CD14-positive monocyte (primary cell): Measurements from ENCODE around the gene PDZRN3. TPM values are rescaled to one million over a fixed set of nuclear protein-coding genes. Genes with fewer than 3 reads are reported as not detected.

Source experiments
- DNase-seq, 3 donors: peaks; one replicate each; pipeline ENCODE4 v3.0.0-alpha.2; 2011 to 2022
- H2AFZ ChIP-seq: 2 replicates; pipeline ENCODE4 v1.6.0; 2012; ENCODE audit warnings: mild to moderate bottlenecking, low read depth, low read length, inconsistent platforms; ENCODE audit not compliant: insufficient read depth, poor library complexity, severe bottlenecking
- H3K27ac ChIP-seq, 2 donors: 1 replicate in 1 of 2; 2 replicates in 1 of 2; pipeline ENCODE4 v1.5.1; 2012 to 2013; ENCODE audit warnings: low read length in 2 of 2, control low read depth in 1 of 2, inconsistent platforms in 1 of 2, low read depth in 1 of 2, mild to moderate bottlenecking in 1 of 2
- H3K27me3 ChIP-seq, 2 donors: one replicate each; pipeline versions ENCODE4 v1.6.0 to v1.6.1; 2011 to 2013; ENCODE audit warnings: low read length in 2 of 2; ENCODE audit not compliant: control insufficient read depth in 2 of 2, insufficient read depth in 2 of 2
- H3K36me3 ChIP-seq, 2 donors: replicated peaks in 1 of 2; 1 replicate in 1 of 2; 2 replicates in 1 of 2; pipeline versions ENCODE4 v1.5.1 to v1.6.1; 2012 to 2013; ENCODE audit warnings: low read length in 2 of 2, control low read depth in 1 of 2, inconsistent platforms in 1 of 2, mild to moderate bottlenecking in 1 of 2; ENCODE audit not compliant: insufficient read depth in 2 of 2, control insufficient read depth in 1 of 2
- H3K4me1 ChIP-seq, 2 donors: 1 replicate in 1 of 2; 2 replicates in 1 of 2; pipeline versions ENCODE4 v1.5.1 to v1.6.1; 2012 to 2013; ENCODE audit warnings: low read length in 2 of 2, control low read depth in 1 of 2, inconsistent platforms in 1 of 2, mild to moderate bottlenecking in 1 of 2, moderate library complexity in 1 of 2; ENCODE audit not compliant: insufficient read depth in 2 of 2, control insufficient read depth in 1 of 2
- H3K4me2 ChIP-seq: replicated peaks from 2 replicates; pipeline ENCODE3; 2012; ENCODE audit warnings: low read length, moderate library complexity, mild to moderate bottlenecking; ENCODE audit not compliant: poor library complexity, severe bottlenecking; ENCODE audit errors: extremely low read depth
- H3K4me3 ChIP-seq, 3 experiments: fragments of 200-600 bp in 1 of 3; sonication (generic) in 1 of 3; replicated peaks in 1 of 3; 1 replicate in 2 of 3; 2 replicates in 1 of 3; pipeline ENCODE4 v1.5.1; 2011 to 2013; ENCODE audit warnings: low read length in 3 of 3, mild to moderate bottlenecking in 3 of 3, control low read depth in 2 of 3, low read depth in 2 of 3, inconsistent platforms in 1 of 3, moderate library complexity in 1 of 3
- H3K79me2 ChIP-seq: 2 replicates; pipeline ENCODE4 v1.6.0; 2012; ENCODE audit warnings: mild to moderate bottlenecking, control low read depth, inconsistent platforms, low read length, moderate library complexity; ENCODE audit not compliant: insufficient read depth
- H3K9ac ChIP-seq: 2 replicates; pipeline ENCODE4 v1.6.0; 2017; ENCODE audit warnings: low read length, mild to moderate bottlenecking; ENCODE audit not compliant: insufficient read depth, poor library complexity, severe bottlenecking
- H3K9me3 ChIP-seq, 2 donors: replicated peaks in 1 of 2; 1 replicate in 1 of 2; 2 replicates in 1 of 2; pipeline versions ENCODE4 v1.5.1 to v1.6.1; 2012 to 2013; ENCODE audit warnings: low read length in 2 of 2, control low read depth in 1 of 2; ENCODE audit not compliant: control insufficient read depth in 1 of 2, insufficient read depth in 1 of 2
- H4K20me1 ChIP-seq: 2 replicates; pipeline ENCODE4 v1.6.0; 2012; ENCODE audit warnings: mild to moderate bottlenecking, low read length, control low read depth, moderate library complexity; ENCODE audit not compliant: insufficient read depth
- H3K27ac Mint-ChIP-seq, 7 donors: one replicate each; pipeline ENCODE4 v1.8.0; 2020; ENCODE audit warnings: mild to moderate bottlenecking in 7 of 7, mixed read lengths in 7 of 7, moderate library complexity in 6 of 7, inconsistent platforms in 2 of 7
- H3K27me3 Mint-ChIP-seq, 3 donors: one replicate each; pipeline ENCODE4 v1.8.0; 2021 to 2022; ENCODE audit warnings: low read depth in 3 of 3, mild to moderate bottlenecking in 3 of 3, mixed read lengths in 3 of 3, moderate library complexity in 3 of 3, inconsistent platforms in 1 of 3
- H3K36me3 Mint-ChIP-seq, 2 donors: one replicate each; pipeline ENCODE4 v1.8.0; 2020; ENCODE audit warnings: mixed read lengths in 2 of 2, inconsistent platforms in 1 of 2, mild to moderate bottlenecking in 1 of 2
- H3K4me1 Mint-ChIP-seq: one replicate; pipeline ENCODE4 v1.8.0; 2020; ENCODE audit warnings: mild to moderate bottlenecking, mixed read lengths
- H3K4me3 Mint-ChIP-seq, 2 donors: one replicate each; pipeline ENCODE4 v1.8.0; 2020; ENCODE audit warnings: mild to moderate bottlenecking in 2 of 2, mixed read lengths in 2 of 2, moderate library complexity in 1 of 2
- H3K9me3 Mint-ChIP-seq, 7 donors: one replicate each; pipeline ENCODE4 v1.8.0; 2020 to 2022; ENCODE audit warnings: mixed read lengths in 7 of 7, mild to moderate bottlenecking in 6 of 7, moderate library complexity in 6 of 7, inconsistent platforms in 2 of 7
- CTCF ChIP-seq: fragments of 200-600 bp; IDR thresholded peaks from one replicate; pipeline ENCODE4 v1.8.0; 2022; ENCODE audit warnings: antibody characterized with exemption, mild to moderate bottlenecking
- WGBS: methylation state at CpG from one replicate; pipeline ENCODE4 v1.1.5; 2013; ENCODE audit warnings: missing lambda C conversion rate; ENCODE audit not compliant: insufficient coverage; 5-methylcytosine and 5-hydroxymethylcytosine counted together
- intact Hi-C, 2 donors: fragments of 100-400 bp; cut with micrococcal nuclease; formaldehyde crosslinking; loops; one replicate each; pipeline versions ENCODE4 v1.15.0 to v1.15.1; 2023
- polyA plus RNA-seq, 3 donors: library from polyadenylated mRNA; depleted of rRNA in 1 of 3; unstranded in 2 of 3; stranded (reverse) in 1 of 3; fragments of 300-500 nt in 2 of 3; fragments of >200 nt in 1 of 3; fragmentation: Illumina TruSeq in 2 of 3; gene quantifications; 1 replicate in 2 of 3; 2 replicates in 1 of 3; pipeline ENCODE4 v1.2.3, GENCODE V29; 2012 to 2021

PDZRN3 gene
- polyA plus RNA-seq, 3 donors = not detected

GRCh38 chr3:73409138-73409763 lies 215.5 kb downstream of the PDZRN3 start:
- Histone ChIP-seq H3K36me3 (no peaks in the 10 kb centered on the region), H3K4me3 (no peak overlapping the region), H2AFZ (no peak overlapping the region), H3K27me3 (peaks cover 0 to 2% of the 10 kb centered on the region in 2 donors), H3K4me2 (no peak overlapping the region), H4K20me1 (no peaks in the 10 kb centered on the region), H3K9ac (no peak overlapping the region), H3K9me3 (no peaks in the 10 kb centered on the region), H3K4me1 (no peaks in the 10 kb centered on the region), H3K79me2 (no peaks in the 10 kb centered on the region), H3K27ac (no peak overlapping the region)
- Mint-ChIP-seq H3K4me3 (no peak overlapping the region), H3K27me3 (peaks cover 0 to 5% (median 2%) of the 10 kb centered on the region in 3 donors), H3K36me3 (no peaks in the 10 kb centered on the region), H3K27ac (no peak overlapping the region), H3K4me1 (no peaks in the 10 kb centered on the region), H3K9me3 (peaks cover 0 to 2% (median 0%) of the 10 kb centered on the region in 7 donors)
- DNase-seq = no peak
- TF ChIP-seq CTCF = no peak
- intact Hi-C loops = no loop called here
- WGBS = 84% methylated on average over 7 of the region's 10 CpGs

DNA sequence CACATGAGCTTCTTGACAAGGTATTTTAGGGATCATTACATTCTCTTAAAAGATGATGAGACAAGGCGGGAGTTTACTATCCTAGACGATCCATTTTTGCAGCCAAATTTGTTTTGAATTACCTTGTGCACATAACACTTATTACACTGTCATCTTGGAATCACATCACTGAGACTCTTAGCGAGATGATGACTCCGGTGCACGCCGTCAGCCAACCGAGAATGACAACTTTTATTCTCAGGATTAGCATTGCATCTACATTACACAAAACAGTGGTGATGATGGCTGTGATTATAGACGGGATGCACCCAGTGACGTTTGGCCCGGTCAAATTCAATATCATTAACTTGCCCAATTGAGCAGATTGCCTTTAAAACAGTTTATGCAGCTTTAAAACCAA lies 216.1 kb downstream of the PDZRN3 start:
- no peak for TF ChIP-seq CTCF
- Mint-ChIP-seq H3K36me3 (no peaks in the 10 kb centered on the region), H3K4me1 (no peaks in the 10 kb centered on the region), H3K4me3 (no peak overlapping the region), H3K27ac (peak overlapping the region in 1 of 7 donors; percentile 9), H3K27me3 (peaks cover 0 to 6% (median 3%) of the 10 kb centered on the region in 3 donors), H3K9me3 (peaks cover 0 to 2% (median 0%) of the 10 kb centered on the region in 7 donors)
- no peak overlapping the region for H2AFZ ChIP-seq
- no peak overlapping the region for H3K4me3 ChIP-seq
- no peaks in the 10 kb centered on the region for H4K20me1 ChIP-seq
- WGBS = 94% methylated on average over 2 of the region's 10 CpGs
- no peak overlapping the region for H3K27ac ChIP-seq
- no peaks in the 10 kb centered on the region for H3K9me3 ChIP-seq
- no peaks in the 10 kb centered on the region for H3K4me1 ChIP-seq
- intact Hi-C loops = no loop called here
- no peak overlapping the region for H3K9ac ChIP-seq
- no peaks in the 10 kb centered on the region for H3K79me2 ChIP-seq
- no peaks in the 10 kb centered on the region for H3K36me3 ChIP-seq
- no peak overlapping the region for H3K4me2 ChIP-seq
- DNase-seq = no peak
- peaks cover 0 to 2% of the 10 kb centered on the region in 2 donors for H3K27me3 ChIP-seq
